ENCODE measurements around the gene JADE2.
"Not testable (repeated sequence)": the region's sequence is repeated elsewhere in the genome, so short reads cannot be mapped to it uniquely, and the experiment has no call there.

Gene JADE2

GRCh38 chr5:134508521-134509195 is 16.8 kb upstream of the JADE2 start:
- DNase-seq: no peak

DNA sequence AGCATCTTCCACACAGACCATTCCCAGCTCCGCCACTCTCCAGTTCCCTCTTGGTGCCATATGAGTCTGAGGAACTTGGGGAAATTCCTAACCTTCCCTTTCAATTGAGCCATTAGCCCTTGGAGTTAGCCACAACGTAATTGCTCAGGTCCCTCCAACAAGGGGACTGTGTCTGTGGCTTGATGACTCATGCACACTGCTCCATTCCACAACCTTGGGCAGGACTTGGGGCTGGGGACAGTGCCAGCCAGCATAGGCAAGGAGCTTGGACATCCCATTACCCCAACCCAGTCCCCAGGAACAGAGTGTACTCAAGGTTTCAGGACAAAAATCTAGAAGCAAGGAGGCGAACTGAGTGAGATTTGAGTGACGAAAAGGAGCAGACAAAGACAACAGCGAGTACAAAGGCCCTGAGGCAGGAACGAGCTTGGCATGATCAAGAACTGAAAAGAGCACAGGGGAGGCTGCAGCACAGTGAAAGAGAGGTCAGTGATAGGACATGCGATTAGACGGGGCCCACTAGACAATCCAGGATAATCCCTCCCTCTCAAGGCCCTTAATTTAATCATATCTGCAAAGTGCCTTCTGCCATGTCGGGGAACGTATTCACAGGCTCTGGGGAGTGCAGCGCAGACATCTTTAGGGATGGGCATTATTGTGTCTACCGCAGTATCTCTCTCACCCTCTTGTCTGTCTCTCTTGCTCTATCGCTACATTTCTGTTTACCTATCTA is 16.0 kb upstream of the JADE2 start:
- no peak for DNase-seq

DNA sequence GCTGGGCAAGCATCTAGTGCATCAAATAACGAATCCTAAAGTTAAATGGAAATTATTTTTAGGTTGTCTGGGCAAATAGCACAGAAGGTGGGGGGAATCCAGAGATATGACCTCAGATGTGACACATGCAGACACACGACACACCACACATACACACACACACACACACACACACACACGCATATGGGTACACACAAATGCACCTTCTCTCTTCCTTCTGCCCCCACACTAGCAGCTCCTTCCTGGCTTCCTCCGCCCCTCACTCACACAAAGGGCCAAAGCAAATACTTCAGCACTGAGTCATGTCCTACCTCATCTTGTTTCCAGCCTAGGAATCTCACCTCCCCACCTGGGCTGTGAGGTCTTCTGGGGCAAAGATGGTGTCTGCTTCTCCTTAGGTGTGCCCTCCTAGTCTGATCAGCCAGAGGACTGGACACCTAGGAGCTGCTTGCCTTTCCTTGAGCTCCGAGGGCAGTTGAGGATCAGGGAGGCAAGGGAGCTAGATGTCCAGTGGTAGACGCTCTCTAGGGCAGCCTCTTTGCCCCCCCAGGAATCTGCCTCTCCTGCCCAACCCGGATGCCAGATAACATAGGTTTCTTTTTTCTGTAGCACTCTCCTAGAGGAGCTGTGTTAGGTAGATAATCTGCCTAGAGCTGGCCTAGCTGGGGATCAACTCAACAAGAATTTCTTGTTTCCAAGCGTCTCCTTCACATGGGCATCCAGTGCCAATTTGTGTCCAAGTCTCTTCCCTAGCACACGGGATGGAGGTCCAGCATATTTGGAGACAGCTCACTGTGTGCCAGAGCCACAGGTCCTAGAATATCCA is 14.3 kb upstream of the JADE2 start:
- DNase-seq: no peak

- no peak for DNase-seq
Observed at GRCh38 chr5:134511796-134512660, 13.4 kb upstream of the JADE2 start.

GRCh38 chr5:134512661-134512999 is 12.8 kb upstream of the JADE2 start:
- no peak for DNase-seq

GRCh38 chr5:134515801-134516200 is 9.7 kb upstream of the JADE2 start:
- no peak for DNase-seq

DNA sequence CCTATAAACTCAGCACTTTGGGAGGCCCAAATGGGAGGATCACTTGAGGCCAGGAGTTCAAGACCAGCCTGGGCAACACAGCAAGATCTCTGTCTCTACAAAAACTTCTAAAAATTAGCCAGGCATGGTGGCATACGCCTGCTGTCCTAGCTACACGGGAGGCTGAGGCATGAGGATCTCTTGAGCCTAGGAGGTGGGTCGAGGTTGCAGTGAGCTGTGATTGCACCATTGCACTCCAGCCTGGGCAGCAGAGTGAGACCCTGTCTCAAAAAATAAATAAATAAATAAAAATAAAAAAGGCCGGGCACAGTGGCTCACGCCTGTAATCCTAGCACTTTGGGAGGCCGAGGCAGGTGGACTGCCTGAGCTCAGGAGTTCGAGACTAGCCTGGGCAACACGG is 8.5 kb upstream of the JADE2 start:
- not testable (repeated sequence) for DNase-seq

GRCh38 chr5:134517553-134517952 is 7.9 kb upstream of the JADE2 start:
- DNase-seq: no peak

GRCh38 chr5:134519989-134520388 is 5.5 kb upstream of the JADE2 start:
- no peak for DNase-seq

DNA sequence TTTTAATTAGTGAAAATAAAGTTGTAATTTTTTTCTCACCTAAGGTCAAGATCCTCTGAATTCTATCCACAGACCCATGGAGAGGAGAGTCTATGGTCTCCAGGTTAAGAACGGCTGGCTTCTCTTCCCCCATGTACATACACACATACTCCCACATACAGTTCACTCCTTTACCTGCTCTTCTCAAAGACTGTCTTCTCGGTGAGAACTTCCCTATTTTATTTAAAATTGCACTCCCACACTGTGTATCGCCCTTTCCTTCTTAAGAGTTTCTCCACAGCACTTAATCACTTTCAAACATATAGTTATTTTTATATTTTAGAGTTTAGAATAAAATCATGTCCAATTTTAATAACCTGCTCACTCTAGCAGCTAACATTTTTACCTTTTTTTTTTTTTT is 3.6 kb upstream of the JADE2 start:
- DNase-seq: no peak

DNA sequence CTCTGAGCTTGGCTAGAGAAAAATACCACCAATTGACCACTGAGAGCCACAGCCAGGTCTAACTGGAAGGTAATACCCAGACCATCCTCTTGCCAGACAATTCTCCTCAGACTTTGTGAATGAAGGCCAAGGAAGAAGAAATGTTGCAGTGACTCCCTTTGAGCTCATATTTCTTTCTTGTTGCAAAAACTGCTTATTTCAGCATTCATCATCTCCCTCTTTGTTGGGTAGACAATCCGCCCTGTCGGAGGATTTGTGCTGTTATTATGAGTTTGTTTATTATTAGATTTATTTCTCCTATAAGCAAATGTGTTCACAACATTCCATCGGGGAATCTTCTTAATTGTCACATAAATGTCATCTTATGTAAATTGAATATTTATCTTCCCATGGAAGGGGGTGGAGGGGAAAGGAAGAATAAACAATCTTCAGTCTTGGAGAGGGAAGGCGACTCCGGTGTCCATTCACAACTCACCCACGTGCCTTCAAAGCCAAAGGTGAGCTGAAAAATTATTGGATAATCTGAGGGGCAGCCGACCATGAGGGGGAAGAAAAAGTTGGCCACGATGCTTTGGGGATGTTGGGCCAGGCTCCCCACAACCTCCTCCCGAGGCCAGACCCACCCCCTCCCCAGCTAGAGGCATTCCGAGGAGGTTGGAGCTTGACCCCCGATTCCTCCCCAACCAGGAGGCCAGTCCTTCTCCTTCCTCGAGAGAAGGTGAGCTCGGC is 1.8 kb upstream of the JADE2 start:
- no peak for DNase-seq

GRCh38 chr5:134524272-134524825 is 1.1 kb upstream of the JADE2 start:
- DNase-seq: peak; percentile 24

DNA sequence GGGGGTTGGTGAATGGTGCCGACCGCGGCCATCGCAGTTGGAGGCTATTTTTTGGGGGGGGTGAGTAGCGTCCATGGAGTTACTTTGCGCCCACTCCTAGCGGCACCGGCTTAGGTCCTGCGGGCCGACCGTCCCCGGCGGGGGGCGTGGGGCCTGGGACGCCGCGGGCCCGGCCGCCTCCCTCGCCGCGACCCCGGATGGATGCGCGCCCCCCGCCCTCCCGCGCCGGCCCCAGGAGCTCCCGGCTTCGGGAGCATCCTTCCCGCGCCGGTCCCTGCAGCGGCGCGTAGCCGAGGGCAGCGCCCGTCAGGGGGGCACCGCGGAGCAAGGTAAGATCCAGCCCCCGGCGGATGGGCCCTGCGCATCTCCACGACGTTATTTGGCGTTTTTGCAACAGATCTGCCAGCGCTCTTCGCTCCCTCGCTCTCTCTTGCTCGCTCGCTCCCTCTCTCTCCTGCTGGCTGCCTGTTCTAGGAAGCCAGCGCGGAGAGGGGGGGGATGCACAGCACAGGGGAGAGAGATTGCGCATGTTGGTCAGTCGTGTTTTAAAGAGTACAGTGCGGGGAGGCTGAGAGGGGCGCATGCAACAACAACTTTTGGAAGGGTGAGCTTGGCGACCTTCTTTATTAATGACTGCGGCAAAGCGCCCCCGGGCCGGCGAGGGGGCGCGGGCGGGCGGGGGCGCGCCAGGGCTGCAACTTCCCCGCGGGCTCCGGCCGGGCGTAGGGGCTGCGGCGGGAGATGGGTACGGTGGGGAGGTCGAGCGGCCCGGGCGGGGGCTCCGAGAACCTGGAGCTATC is 413 bp downstream of the JADE2 start:
- peak; percentile 42 for DNase-seq

GRCh38 chr5:134526483-134527155 is 1.1 kb downstream of the JADE2 start:
- DNase-seq: no peak

DNA sequence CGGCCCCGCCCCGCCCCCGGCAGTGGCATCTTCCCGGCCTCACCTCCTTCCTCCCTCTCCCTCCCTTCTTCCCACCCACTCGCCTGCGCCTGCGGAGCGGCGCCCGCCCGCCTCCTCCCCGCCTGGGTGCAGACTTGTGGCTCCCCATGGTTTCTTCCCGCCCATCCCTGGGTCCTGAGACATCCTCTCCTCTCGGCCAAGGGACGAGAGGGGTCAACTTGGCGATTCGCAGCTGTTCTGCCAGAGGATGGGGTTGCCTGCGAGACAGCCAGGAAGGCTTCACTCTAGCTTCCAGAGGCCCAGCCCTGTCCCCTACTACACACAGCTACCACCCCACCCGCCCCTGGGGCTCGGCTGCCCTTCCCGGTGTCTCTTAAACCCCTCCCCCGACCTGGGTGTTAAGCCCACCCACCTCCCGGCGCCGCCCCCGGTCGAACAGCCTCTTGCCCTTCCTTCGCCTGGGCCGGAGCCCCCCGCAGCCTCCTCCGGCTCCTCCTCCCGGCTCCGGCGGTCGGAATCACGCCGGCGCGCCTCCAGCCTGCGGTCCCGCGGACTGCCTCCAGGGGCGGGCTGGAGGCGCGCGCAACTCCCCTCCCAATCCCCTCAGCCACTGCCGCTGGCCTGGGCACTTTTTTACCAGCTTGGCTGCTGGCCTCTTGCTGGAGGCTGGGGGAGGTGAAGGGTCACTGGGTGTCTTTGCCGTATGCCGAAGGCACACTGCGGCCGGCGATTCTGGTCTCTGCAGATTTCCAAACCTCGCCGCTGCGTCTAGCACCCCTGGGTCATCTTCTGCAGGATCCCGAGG is 1.9 kb downstream of the JADE2 start:
- peak; percentile 74 for DNase-seq

DNA sequence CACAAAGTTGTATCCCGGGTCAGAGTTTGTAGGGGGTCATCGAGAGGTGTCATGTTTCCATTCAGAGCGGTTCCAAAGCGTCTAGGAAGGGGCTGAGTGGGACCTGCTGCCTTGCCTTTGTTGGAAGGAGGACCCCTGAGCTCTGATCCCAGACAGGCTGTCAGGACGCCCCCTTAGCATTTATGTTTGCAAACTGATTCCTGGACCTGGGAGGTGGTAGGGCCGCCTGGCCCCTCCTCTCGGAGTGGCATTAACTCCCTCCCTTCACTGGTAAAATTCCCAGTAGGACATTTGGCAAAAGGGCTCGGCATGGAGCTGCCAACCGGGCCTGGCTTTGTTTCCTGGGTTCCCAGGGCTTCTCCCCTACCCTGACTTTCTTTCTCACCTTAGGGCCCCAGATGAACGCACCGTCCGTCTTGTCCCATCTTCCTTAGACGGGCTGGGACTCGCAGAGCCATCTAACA is 2.5 kb downstream of the JADE2 start:
- DNase-seq: no peak

- DNase-seq: no peak
Observed at GRCh38 chr5:134528556-134528955, 3.1 kb downstream of the JADE2 start.

GRCh38 chr5:134529460-134529859 is 4.0 kb downstream of the JADE2 start:
- no peak for DNase-seq

GRCh38 chr5:134530301-134531077 is 5.0 kb downstream of the JADE2 start:
- no peak for DNase-seq
